K562 (cell line): ENCODE data around the gene CD300E. TPM values are rescaled to one million over a fixed set of nuclear protein-coding genes. Genes with fewer than 3 reads are reported as not detected.

Source experiments
- ATAC-seq: fragments of 200-7000 bp; cut with Tn5 transposase; 3 replicates; pipeline ENCODE4 v1.9.1; 2020; ENCODE audit warnings: moderate library complexity
- BruUV-seq: library from RNA; stranded (reverse); fragments of 400-500 nt; replicated peaks from 2 replicates; lab custom pipeline; 2021; lab: Mats Ljungman, UMichigan
- CTCF ChIA-PET: fragments of 300-600 bp; formaldehyde crosslinking; extraction: SDS; loops from one replicate; lab custom pipeline; 2021; ENCODE audit warnings: low intra/inter-chr PET ratio; lab: Yijun Ruan, JAX
- POLR2A ChIA-PET: fragments of 300-600, 350-650 bp; sonication (Branson Sonifier 250); formaldehyde crosslinking; extraction: SDS; loops from one replicate; lab custom pipeline; 2021; ENCODE audit warnings: antibody characterized with exemption, inconsistent platforms; lab: Yijun Ruan, JAX
- DNase-seq, 4 experiments: peaks; one replicate each; pipeline versions ENCODE4 v3.0.0 to v3.0.0-alpha.2; 2011 to 2018; ENCODE audit warnings: low spot score in 3 of 4, mixed read lengths in 3 of 4; ENCODE audit errors: extremely low read depth in 1 of 4
- FAIRE-seq: peaks from 2 replicates; lab custom pipeline; 2011; peaks lifted over from hg19 to GRCh38; lab: Jason Lieb, UNC
- H2AFZ ChIP-seq: 2 replicates; pipeline ENCODE4 v1.6.0; 2011; ENCODE audit warnings: low read depth, low read length, control low read depth, inconsistent platforms
- H3K27ac ChIP-seq: fragments of 200-600 bp; 3 replicates; pipeline ENCODE4 v1.8.0; 2011; ENCODE audit warnings: low read depth, mild to moderate bottlenecking, control low read depth, inconsistent platforms, low read length, moderate library complexity, mixed read lengths; ENCODE audit errors: extremely low read depth
- H3K27me3 ChIP-seq, 2 experiments: fragments of 300-600 bp in 1 of 2; 2 replicates in 1 of 2; 3 replicates in 1 of 2; pipeline versions ENCODE4 v1.6.0 to v1.8.0; 2011; ENCODE audit warnings: inconsistent platforms in 2 of 2, low read length in 2 of 2, mild to moderate bottlenecking in 1 of 2, mixed read lengths in 1 of 2, moderate library complexity in 1 of 2; ENCODE audit not compliant: control insufficient read depth in 2 of 2, insufficient read depth in 2 of 2
- H3K36me3 ChIP-seq: fragments of 300-600 bp; 3 replicates; pipeline ENCODE4 v1.8.0; 2011; ENCODE audit warnings: mild to moderate bottlenecking, low read length, inconsistent platforms; ENCODE audit not compliant: control insufficient read depth, insufficient read depth
- H3K4me1 ChIP-seq, 2 experiments: fragments of 200-600 bp in 1 of 2; replicated peaks in 1 of 2; 2 replicates in 1 of 2; 3 replicates in 1 of 2; pipeline versions ENCODE4 v1.5.1 to v1.8.0; 2011; ENCODE audit warnings: inconsistent platforms in 2 of 2, low read length in 2 of 2, mild to moderate bottlenecking in 1 of 2, mixed read lengths in 1 of 2, moderate library complexity in 1 of 2; ENCODE audit not compliant: control insufficient read depth in 2 of 2, insufficient read depth in 2 of 2
- H3K4me2 ChIP-seq: 2 replicates; pipeline ENCODE4 v1.6.1; 2011; ENCODE audit warnings: low read length, control low read depth, inconsistent platforms, mixed read lengths; ENCODE audit not compliant: insufficient read depth
- H3K4me3 ChIP-seq: fragments of 200-600 bp; sonication (generic), shearing (Covaris generic); 2 replicates; pipeline ENCODE4 v1.5.1; 2016; ENCODE audit warnings: control low read depth, inconsistent platforms
- H3K79me2 ChIP-seq: fragments of 200-600 bp; 3 replicates; pipeline ENCODE4 v1.8.0; 2011; ENCODE audit warnings: low read length, inconsistent platforms; ENCODE audit not compliant: control insufficient read depth, insufficient read depth
- H3K9ac ChIP-seq, 2 experiments: 2 replicates each; pipeline versions ENCODE4 v1.6.0 to v1.6.1; 2011; ENCODE audit warnings: low read depth in 2 of 2, low read length in 2 of 2, control low read depth in 1 of 2, inconsistent platforms in 1 of 2, mild to moderate bottlenecking in 1 of 2, mixed read lengths in 1 of 2; ENCODE audit not compliant: insufficient read depth in 1 of 2
- H3K9me1 ChIP-seq: one replicate; pipeline ENCODE4 v1.6.0; 2011; ENCODE audit warnings: inconsistent platforms, mild to moderate bottlenecking, low read length, moderate library complexity; ENCODE audit not compliant: control insufficient read depth, insufficient read depth
- H3K9me3 ChIP-seq: replicated peaks from 2 replicates; pipeline ENCODE4 v1.5.1; 2011; ENCODE audit warnings: low read depth, low read length, inconsistent platforms; ENCODE audit not compliant: control insufficient read depth, insufficient read depth
- H4K20me1 ChIP-seq: replicated peaks from 2 replicates; pipeline ENCODE4 v1.6.1; 2011; ENCODE audit warnings: low read length, inconsistent platforms, mixed read lengths; ENCODE audit not compliant: control insufficient read depth, insufficient read depth
- CEBPZ ChIP-seq: fragments of 150-350 bp; IDR thresholded peaks from 2 replicates; pipeline ENCODE4 v1.6.1; 2014; ENCODE audit warnings: low read depth, mild to moderate bottlenecking, low read length, borderline replicate concordance
- MCM5 ChIP-seq: fragments of 450-650 bp; IDR thresholded peaks from 2 replicates; pipeline ENCODE4 v1.6.1; 2016; ENCODE audit warnings: low read depth
- MYC ChIP-seq, 2 experiments: fragments of 250-450 bp in 1 of 2; sonication (Bioruptor Pico) in 1 of 2; IDR thresholded peaks; 2 replicates each; pipeline versions ENCODE4 v1.5.1 to v1.6.1; 2012 to 2021; ENCODE audit warnings: low read depth in 2 of 2, borderline replicate concordance in 1 of 2, improper control_type of control experiment in 1 of 2, low read length in 1 of 2, mild to moderate bottlenecking in 1 of 2, moderate library complexity in 1 of 2
- RHOXF2B ChIP-seq: fragments of 250-450 bp; sonication (Bioruptor Pico); conservative IDR thresholded peaks from 2 replicates; pipeline ENCODE4 v1.5.1; 2021
- SMAD1 ChIP-seq: fragments of 150-350 bp; IDR thresholded peaks from 2 replicates; pipeline ENCODE4 v1.6.1; 2014; ENCODE audit warnings: low read length, low read depth; ENCODE audit not compliant: partially characterized antibody
- SNIP1 ChIP-seq: fragments of 450-650 bp; IDR thresholded peaks from 2 replicates; pipeline ENCODE4 v1.7.1; 2017; ENCODE audit warnings: low read depth, mild to moderate bottlenecking
- SRSF3 ChIP-seq: fragments of 200-400 bp; formaldehyde crosslinking; IDR thresholded peaks from 2 replicates; pipeline ENCODE4 v1.6.1; 2016; ENCODE audit warnings: mild to moderate bottlenecking, low read length, moderate library complexity; ENCODE audit not compliant: insufficient read depth
- TAF1 ChIP-seq: IDR thresholded peaks from 2 replicates; pipeline ENCODE4 v1.6.1; 2011; ENCODE audit warnings: mild to moderate bottlenecking, low read length, moderate library complexity; ENCODE audit not compliant: insufficient read depth, control insufficient read depth, severe bottlenecking; ENCODE audit errors: extremely low read depth
- USF1 ChIP-seq: sonication (generic); formaldehyde crosslinking; IDR thresholded peaks from 2 replicates; pipeline ENCODE4 v1.9.0; 2022; ENCODE audit warnings: mild to moderate bottlenecking, missing genetic modification reagents
- ZFP30 ChIP-seq: fragments of 250-450 bp; sonication (Bioruptor Pico); IDR thresholded peaks from 2 replicates; pipeline ENCODE4 v1.8.0; 2022; ENCODE audit warnings: moderate library complexity, mild to moderate bottlenecking, inconsistent platforms, borderline replicate concordance
- ZNF316 ChIP-seq: fragments of 450-650 bp; IDR thresholded peaks from 2 replicates; pipeline ENCODE4 v1.6.1; 2016
- ZNF766 ChIP-seq: fragments of 200-800 bp; sonication (Bioruptor generic); conservative IDR thresholded peaks from 2 replicates; pipeline ENCODE4 v1.6.1; 2016; ENCODE audit warnings: missing genetic modification characterization, missing compliant biosample characterization
- WGBS: fragments of 100-300 bp; shearing (Covaris generic); methylation state at CpG from one replicate; pipeline ENCODE4 v1.1.6; 2016; ENCODE audit warnings: low coverage, mixed read lengths; ENCODE audit not compliant: insufficient coverage; ENCODE audit errors: missing lambda C conversion rate; 5-methylcytosine and 5-hydroxymethylcytosine counted together
- in situ Hi-C: fragments of 300-500 bp; cut with MboI; formaldehyde crosslinking; loops from 4 replicates; pipeline ENCODE4 v1.15.0; 2018; ENCODE audit warnings: inconsistent platforms, mixed read lengths
- intact Hi-C: fragments of 100-400 bp; cut with micrococcal nuclease; formaldehyde crosslinking; loops from 2 replicates; pipeline ENCODE4 v1.14.2; 2022
- polyA plus RNA-seq, 8 experiments: library from polyadenylated mRNA; depleted of rRNA in 4 of 8; stranded (reverse) in 5 of 8; unstranded in 3 of 8; fragments of >200 nt; fragmentation: Nextera tagmentation in 2 of 8; fragmentation: Illumina TruSeq in 1 of 8; extraction: Ambion mirVana in 2 of 8; extraction: Trizol in 1 of 8; gene quantifications; 2 replicates each; pipeline versions ENCODE4 v1.2.1 to v1.2.3, GENCODE V29; 2011 to 2014; ENCODE audit warnings: inconsistent platforms in 1 of 8, missing spikeins in 1 of 8
- total RNA-seq, 7 experiments: library from RNA; depleted of rRNA in 6 of 7; stranded (reverse); fragments of >200 nt in 6 of 7; fragmentation: Illumina TruSeq in 2 of 7; extraction: Trizol in 2 of 7; gene quantifications; 2 replicates each; pipeline versions ENCODE4 v1.2.1 to v1.2.3, GENCODE V29; 2011 to 2021; ENCODE audit warnings: low replicate concordance in 1 of 7
- TF ChIP-seq, protein P1 (sequence below): fragments of 450-650 bp; formaldehyde crosslinking; IDR thresholded peaks from 2 replicates; pipeline ENCODE4 v1.4.0; 2020; ENCODE audit warnings: mild to moderate bottlenecking

Gene CD300E
- total and polyA plus RNA-seq, 9 of the 15 experiments (the other 6 are each of a cell fraction or from before 2014, with no cell fraction given): not detected

DNA sequence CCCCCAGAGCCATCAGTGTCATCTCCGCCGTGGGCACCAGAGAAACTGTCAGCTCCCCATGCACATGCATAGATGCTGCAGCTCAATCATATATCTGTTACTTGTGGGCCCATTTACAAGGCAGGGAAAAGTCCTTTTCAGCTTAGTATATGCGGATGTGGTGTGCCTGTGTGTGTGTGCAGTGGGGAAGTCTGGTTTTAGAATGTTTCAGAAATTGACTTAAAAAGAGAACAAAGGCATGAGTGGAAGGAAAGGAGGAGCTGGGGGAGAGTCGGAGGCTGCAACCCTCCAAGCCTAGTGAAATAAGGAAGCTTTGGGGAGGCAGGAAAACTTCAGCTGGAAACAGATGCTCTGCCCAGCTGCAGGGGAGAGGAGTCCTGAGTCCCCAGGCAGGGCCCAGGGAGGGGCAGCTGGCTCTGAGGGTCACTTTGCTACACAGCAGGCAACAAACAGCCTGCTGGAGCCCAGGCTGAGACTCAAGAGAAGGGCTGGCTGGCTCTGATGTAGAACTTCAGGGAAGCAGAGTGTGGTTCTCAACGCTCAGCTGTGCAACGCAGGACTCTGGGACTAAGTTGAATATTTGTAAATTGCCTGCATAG is 20.4 kb downstream of the CD300E start:
- intact Hi-C loops (loop anchor here (2.0 to 5.0 kb wide), 2 partner anchors 224 to 301 kb away; no protein-coding TSS in a partner anchor), in situ Hi-C loops (no loop called here)
- FAIRE-seq (no peak), ATAC-seq (no peak), DNase-seq (no peak)
- no TSS peak for BruUV-seq
- H3K27me3 ChIP-seq: peaks cover 3 to 56% of the 10 kb centered on the region in 2 experiments; a peak in 3 of 5 replicates
- no peaks in the 10 kb centered on the region for H3K9me1 ChIP-seq
- H2AFZ ChIP-seq: no peak overlapping the region
- H3K9ac ChIP-seq: no peak overlapping the region
- H3K4me3 ChIP-seq: no peak overlapping the region
- WGBS: 1% methylated on average over 6 of the region's 6 CpGs
- ChIA-PET POLR2A (interaction anchor here (0.7 to 0.9 kb wide), 3 partner anchors 12 to 23 kb away, joined by 3 read pairs; no protein-coding TSS in a partner anchor), CTCF (interaction anchor here (2.4 kb wide), 1 partner anchor 224 kb away, joined by 12 read pairs; no protein-coding TSS in a partner anchor)
- H3K4me1 ChIP-seq: no peaks in the 10 kb centered on the region
- no peaks in the 10 kb centered on the region for H4K20me1 ChIP-seq
- no peaks in the 10 kb centered on the region for H3K9me3 ChIP-seq
- no peaks in the 10 kb centered on the region for H3K36me3 ChIP-seq
- no peak overlapping the region for H3K4me2 ChIP-seq
- H3K79me2 ChIP-seq: no peaks in the 10 kb centered on the region
- no peak for TF ChIP-seq ZFP30 (CRISPR knock-in tag)
- TF ChIP-seq MYC (IDR thresholded peaks at IDR 0.05; ENCODE audit: low read depth, low read length): no peak
- no peak for TF ChIP-seq MYC (CRISPR knock-in tag; IDR thresholded peaks at IDR 0.05; ENCODE audit: borderline replicate concordance, low read depth)
- TF ChIP-seq ZNF766 (CRISPR knock-in tag): no peak
- TF ChIP-seq, protein P1, sequence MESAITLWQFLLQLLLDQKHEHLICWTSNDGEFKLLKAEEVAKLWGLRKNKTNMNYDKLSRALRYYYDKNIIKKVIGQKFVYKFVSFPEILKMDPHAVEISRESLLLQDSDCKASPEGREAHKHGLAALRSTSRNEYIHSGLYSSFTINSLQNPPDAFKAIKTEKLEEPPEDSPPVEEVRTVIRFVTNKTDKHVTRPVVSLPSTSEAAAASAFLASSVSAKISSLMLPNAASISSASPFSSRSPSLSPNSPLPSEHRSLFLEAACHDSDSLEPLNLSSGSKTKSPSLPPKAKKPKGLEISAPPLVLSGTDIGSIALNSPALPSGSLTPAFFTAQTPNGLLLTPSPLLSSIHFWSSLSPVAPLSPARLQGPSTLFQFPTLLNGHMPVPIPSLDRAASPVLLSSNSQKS (CRISPR knock-in tag): no peak
- no peak for TF ChIP-seq TAF1
- TF ChIP-seq USF1: no peak
- TF ChIP-seq SNIP1: no peak
- TF ChIP-seq CEBPZ: no peak
- TF ChIP-seq ZNF316: no peak
- TF ChIP-seq SRSF3: no peak
- TF ChIP-seq SMAD1: no peak
- no peak for TF ChIP-seq MCM5
- TF ChIP-seq RHOXF2B (CRISPR knock-in tag): no peak
- H3K27ac ChIP-seq: no peak overlapping the region
